HepG2 (cell line): ENCODE measurements around the gene RNU11. TPM values are rescaled to one million over a fixed set of nuclear protein-coding genes. Genes with fewer than 3 reads are reported as not detected.

ENCODE experiments used
- BRCA1 ChIP-seq: sonication (generic); formaldehyde crosslinking; IDR thresholded peaks from 2 replicates; pipeline ENCODE4 v1.4.0; 2020; ENCODE audit warnings: missing genetic modification reagents
- BRD4 ChIP-seq: sonication (generic); formaldehyde crosslinking; IDR thresholded peaks from 2 replicates; pipeline ENCODE4 v1.4.0; 2020; ENCODE audit warnings: missing genetic modification reagents
- FLYWCH1 ChIP-seq: sonication (generic); formaldehyde crosslinking; IDR thresholded peaks from 2 replicates; pipeline ENCODE4 v1.8.1; 2023; ENCODE audit warnings: mild to moderate bottlenecking, missing genetic modification reagents
- FOXP1 ChIP-seq, 2 experiments: fragments of 450-650 bp in 1 of 2; IDR thresholded peaks; 2 replicates each; pipeline ENCODE4 v1.6.1; 2017 to 2018; ENCODE audit warnings: antibody characterized with exemption in 1 of 2
- GMEB2 ChIP-seq: IDR thresholded peaks from 2 replicates; pipeline ENCODE4 v1.6.1; 2016; ENCODE audit warnings: missing biosample characterization, missing genetic modification reagents, low read depth
- GTF2F1 ChIP-seq: fragments of 150-350 bp; IDR thresholded peaks from 2 replicates; pipeline ENCODE4 v1.6.1; 2014; ENCODE audit warnings: low read length
- HDAC6 ChIP-seq: fragments of 200-600 bp; sonication (generic); IDR thresholded peaks from 2 replicates; pipeline ENCODE4 v1.7.0; 2017; ENCODE audit warnings: mild to moderate bottlenecking, antibody characterized with exemption, low read length, low read depth
- KDM2A ChIP-seq: sonication (generic); formaldehyde crosslinking; IDR thresholded peaks from 2 replicates; pipeline ENCODE4 v1.4.0; 2020; ENCODE audit warnings: low read depth, missing genetic modification reagents, borderline replicate concordance
- LRRFIP1 ChIP-seq: sonication (generic); formaldehyde crosslinking; conservative IDR thresholded peaks from 2 replicates; pipeline ENCODE4 v1.4.0; 2020; ENCODE audit warnings: missing genetic modification reagents
- POLR2A ChIP-seq, 2 experiments: IDR thresholded peaks; 2 replicates each; pipeline ENCODE4 v1.6.1; 2011; ENCODE audit warnings: low read depth in 2 of 2, low read length in 2 of 2, mild to moderate bottlenecking in 1 of 2, moderate library complexity in 1 of 2; ENCODE audit not compliant: insufficient read depth in 1 of 2
- REPIN1 ChIP-seq: sonication (generic); formaldehyde crosslinking; IDR thresholded peaks from 2 replicates; pipeline ENCODE4 v1.8.0; 2022; ENCODE audit warnings: missing genetic modification reagents, low read depth, mild to moderate bottlenecking, borderline replicate concordance
- SMC3 ChIP-seq: IDR thresholded peaks from 2 replicates; pipeline ENCODE4 v1.6.1; 2011; ENCODE audit warnings: low read length, improper control_type of control experiment
- SP5 ChIP-seq: IDR thresholded peaks from 2 replicates; pipeline ENCODE4 v1.6.1; 2016; ENCODE audit warnings: low read depth, borderline replicate concordance
- ZFP41 ChIP-seq: sonication (generic); formaldehyde crosslinking; IDR thresholded peaks from 2 replicates; pipeline ENCODE4 v1.4.0; 2020; ENCODE audit warnings: mild to moderate bottlenecking, missing genetic modification reagents, borderline replicate concordance
- ZNF18 ChIP-seq: sonication (generic); formaldehyde crosslinking; IDR thresholded peaks from 2 replicates; pipeline ENCODE4 v1.8.0; 2022; ENCODE audit warnings: mild to moderate bottlenecking, missing genetic modification reagents; ENCODE audit not compliant: insufficient replicate concordance
- ZNF484 ChIP-seq: sonication (generic); formaldehyde crosslinking; IDR thresholded peaks from 2 replicates; pipeline ENCODE4 v1.5.1; 2020; ENCODE audit warnings: mild to moderate bottlenecking, low read depth, missing genetic modification reagents, borderline replicate concordance
- ZNF703 ChIP-seq: sonication (generic); formaldehyde crosslinking; IDR thresholded peaks from 2 replicates; pipeline ENCODE4 v1.5.1; 2020; ENCODE audit warnings: missing genetic modification reagents, mild to moderate bottlenecking, moderate library complexity, borderline replicate concordance
- polyA plus RNA-seq, 8 experiments: library from polyadenylated mRNA; depleted of rRNA in 3 of 8; stranded (reverse) in 7 of 8; unstranded in 1 of 8; fragments of >200 nt; fragmentation: Illumina TruSeq in 4 of 8; extraction: Trizol in 4 of 8; gene quantifications; 2 replicates each; pipeline versions ENCODE4 v1.2.1 to v1.2.3, GENCODE V29; 2011 to 2016; ENCODE audit warnings: low read depth in 4 of 8, missing spikeins in 1 of 8, mixed read lengths in 1 of 8; ENCODE audit not compliant: insufficient read depth in 1 of 8
- total RNA-seq, 5 experiments: library from RNA; depleted of rRNA; stranded (reverse); fragments of >200 nt; fragmentation: Illumina TruSeq; extraction: Trizol; gene quantifications; 2 replicates each; pipeline ENCODE4 v1.2.3, GENCODE V29; 2016; ENCODE audit warnings: low read depth in 1 of 5
- TF ChIP-seq, protein P1 (sequence below): IDR thresholded peaks from 2 replicates; pipeline ENCODE4 v1.6.1; 2018; ENCODE audit warnings: missing genetic modification reagents
- TF ChIP-seq, protein P2 (sequence below): IDR thresholded peaks from 2 replicates; pipeline ENCODE4 v1.6.1; 2012; ENCODE audit warnings: inconsistent platforms
- TF ChIP-seq, protein P3 (sequence below), 2 experiments: sonication (generic) in 1 of 2; formaldehyde crosslinking in 1 of 2; IDR thresholded peaks; 2 replicates each; pipeline versions ENCODE4 v1.5.1 to v1.6.1; 2011 to 2020; ENCODE audit warnings: borderline replicate concordance in 1 of 2, low read depth in 1 of 2, low read length in 1 of 2, mild to moderate bottlenecking in 1 of 2, missing genetic modification reagents in 1 of 2, moderate library complexity in 1 of 2

Gene RNU11
- total and polyA plus RNA-seq, 2 of the 13 experiments (the other 11 are each of a cell fraction or from before 2014, with no cell fraction given), result not detected

DNA sequence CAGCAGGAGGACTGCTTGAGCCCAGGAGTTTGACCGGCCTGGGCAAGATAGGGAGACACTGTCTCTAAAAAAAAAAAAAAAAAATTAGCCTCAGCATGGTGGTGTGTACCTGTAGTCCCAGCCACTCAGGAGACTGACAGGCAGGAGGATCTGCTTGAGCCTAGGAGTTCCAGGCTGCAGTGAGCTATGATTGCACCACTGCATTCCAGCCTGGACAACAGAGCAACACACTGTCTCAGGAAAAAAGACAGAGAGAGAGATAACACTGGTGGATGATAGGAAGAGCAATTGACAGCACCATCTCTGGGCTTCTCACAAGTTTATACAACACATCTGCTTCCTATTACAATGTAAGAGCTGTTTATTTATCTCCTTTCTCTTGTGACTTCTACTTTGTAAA is 2.4 kb upstream of the RNU11 start (continued):
- TF ChIP-seq KDM2A (CRISPR knock-in tag) (no peak), SP5 (no peak), REPIN1 (CRISPR knock-in tag) (no peak), FLYWCH1 (CRISPR knock-in tag) (no peak), BRCA1 (no peak), SMC3 (no peak), GTF2F1 (no peak), ZNF703 (no peak), LRRFIP1 (CRISPR knock-in tag) (no peak), ZFP41 (CRISPR knock-in tag) (no peak), ZNF18 (no peak), FOXP1 (IDR thresholded peaks at IDR 0.05) (peak; percentile 71; the same call in 1 of the 2 replicates), FOXP1 (CRISPR knock-in tag; IDR thresholded peaks at IDR 0.05) (0 out of 2 replicates have a peak, but pooled peaks have one; percentile 46), POLR2A (IDR thresholded peaks at IDR 0.05; ENCODE audit: insufficient read depth in 1 of 2, low read depth in 2 of 2, low read length in 2 of 2) (no peak), HDAC6 (no peak), BRD4 (CRISPR knock-in tag) (no peak), ZNF484 (CRISPR knock-in tag) (no peak), GMEB2 (no peak)
- TF ChIP-seq, protein P1, sequence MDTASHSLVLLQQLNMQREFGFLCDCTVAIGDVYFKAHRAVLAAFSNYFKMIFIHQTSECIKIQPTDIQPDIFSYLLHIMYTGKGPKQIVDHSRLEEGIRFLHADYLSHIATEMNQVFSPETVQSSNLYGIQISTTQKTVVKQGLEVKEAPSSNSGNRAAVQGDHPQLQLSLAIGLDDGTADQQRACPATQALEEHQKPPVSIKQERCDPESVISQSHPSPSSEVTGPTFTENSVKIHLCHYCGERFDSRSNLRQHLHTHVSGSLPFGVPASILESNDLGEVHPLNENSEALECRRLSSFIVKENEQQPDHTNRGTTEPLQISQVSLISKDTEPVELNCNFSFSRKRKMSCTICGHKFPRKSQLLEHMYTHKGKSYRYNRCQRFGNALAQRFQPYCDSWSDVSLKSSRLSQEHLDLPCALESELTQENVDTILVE (CRISPR knock-in tag), result 0 out of 2 replicates have a peak, but pooled peaks have one; percentile 20
- TF ChIP-seq, protein P2, sequence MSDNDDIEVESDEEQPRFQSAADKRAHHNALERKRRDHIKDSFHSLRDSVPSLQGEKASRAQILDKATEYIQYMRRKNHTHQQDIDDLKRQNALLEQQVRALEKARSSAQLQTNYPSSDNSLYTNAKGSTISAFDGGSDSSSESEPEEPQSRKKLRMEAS, result no peak
- TF ChIP-seq, protein P3, sequence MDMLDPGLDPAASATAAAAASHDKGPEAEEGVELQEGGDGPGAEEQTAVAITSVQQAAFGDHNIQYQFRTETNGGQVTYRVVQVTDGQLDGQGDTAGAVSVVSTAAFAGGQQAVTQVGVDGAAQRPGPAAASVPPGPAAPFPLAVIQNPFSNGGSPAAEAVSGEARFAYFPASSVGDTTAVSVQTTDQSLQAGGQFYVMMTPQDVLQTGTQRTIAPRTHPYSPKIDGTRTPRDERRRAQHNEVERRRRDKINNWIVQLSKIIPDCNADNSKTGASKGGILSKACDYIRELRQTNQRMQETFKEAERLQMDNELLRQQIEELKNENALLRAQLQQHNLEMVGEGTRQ (IDR thresholded peaks at IDR 0.05; ENCODE audit: low read depth, low read length), result no peak
- TF ChIP-seq, protein P3 (CRISPR knock-in tag; IDR thresholded peaks at IDR 0.05; ENCODE audit: borderline replicate concordance), result no peak
